IMR-90 (cell line): Measurements from ENCODE around the gene NTSR1. TPM values are rescaled to one million over a fixed set of nuclear protein-coding genes. Genes with fewer than 3 reads are reported as not detected.

Source experiments
- ATAC-seq: fragments of 200-7000 bp; cut with Tn5 transposase; 2 replicates; pipeline ENCODE4 v1.9.1; 2020; ENCODE audit warnings: low read depth, mild to moderate bottlenecking, moderate library complexity
- BruUV-seq: library from RNA; stranded (reverse); fragments of 400-500 nt; replicated peaks from 2 replicates; lab custom pipeline; 2021; lab: Mats Ljungman, UMichigan
- CTCF ChIA-PET: fragments of 300-600 bp; formaldehyde crosslinking; extraction: SDS; loops from one replicate; lab custom pipeline; 2021; ENCODE audit warnings: antibody characterized with exemption; lab: Yijun Ruan, JAX
- POLR2A ChIA-PET: fragments of 300-600 bp; sonication (Branson Sonifier 250); formaldehyde crosslinking; loops from one replicate; lab custom pipeline; 2022; ENCODE audit warnings: antibody characterized with exemption; ENCODE audit not compliant: unreplicated experiment; lab: Charles Lee
- DNase-seq: peaks from one replicate; pipeline ENCODE4 v3.0.0; 2013
- H2AFZ ChIP-seq: replicated peaks from 2 replicates; pipeline ENCODE3; 2013; ENCODE audit warnings: low read length, mild to moderate bottlenecking; ENCODE audit not compliant: poor library complexity
- H2AK5ac ChIP-seq: 2 replicates; pipeline ENCODE4 v1.6.1; 2013; ENCODE audit warnings: low read depth, low read length, inconsistent platforms
- H2AK9ac ChIP-seq: replicated peaks from 2 replicates; pipeline ENCODE3; 2013; ENCODE audit warnings: mild to moderate bottlenecking, low read depth, low read length, moderate library complexity; ENCODE audit not compliant: poor library complexity
- H2BK120ac ChIP-seq: 2 replicates; pipeline ENCODE4 v1.6.1; 2013; ENCODE audit warnings: low read depth, low read length, inconsistent platforms
- H2BK15ac ChIP-seq: 3 replicates; pipeline ENCODE4 v1.6.1; 2013; ENCODE audit warnings: low read depth, low read length, inconsistent platforms
- H2BK20ac ChIP-seq: 2 replicates; pipeline ENCODE4 v1.6.1; 2013; ENCODE audit warnings: low read depth, mild to moderate bottlenecking, inconsistent platforms, low read length, moderate library complexity
- H2BK5ac ChIP-seq: 2 replicates; pipeline ENCODE4 v1.6.1; 2013; ENCODE audit warnings: mild to moderate bottlenecking, low read depth, low read length, inconsistent platforms; ENCODE audit not compliant: poor library complexity, severe bottlenecking
- H3K14ac ChIP-seq: replicated peaks from 2 replicates; pipeline ENCODE4 v1.6.1; 2013; ENCODE audit warnings: low read depth, low read length, inconsistent platforms
- H3K18ac ChIP-seq: 2 replicates; pipeline ENCODE4 v1.6.1; 2013; ENCODE audit warnings: low read depth, low read length, control low read depth
- H3K23ac ChIP-seq: 2 replicates; pipeline ENCODE4 v1.6.1; 2013; ENCODE audit warnings: low read depth, low read length, inconsistent platforms
- H3K27ac ChIP-seq: 2 replicates; pipeline ENCODE4 v1.5.1; 2013; ENCODE audit warnings: mild to moderate bottlenecking, control low read depth, low read length; ENCODE audit not compliant: insufficient read depth
- H3K27me3 ChIP-seq: 2 replicates; pipeline ENCODE4 v1.6.1; 2013; ENCODE audit warnings: low read length; ENCODE audit not compliant: control insufficient read depth, insufficient read depth
- H3K36me3 ChIP-seq: 2 replicates; pipeline ENCODE4 v1.6.1; 2013; ENCODE audit warnings: low read length, mixed read lengths; ENCODE audit not compliant: control insufficient read depth, insufficient read depth
- H3K4ac ChIP-seq: 2 replicates; pipeline ENCODE4 v1.6.1; 2013; ENCODE audit warnings: low read depth, low read length, inconsistent platforms
- H3K4me1 ChIP-seq: 2 replicates; pipeline ENCODE4 v1.6.1; 2013; ENCODE audit warnings: low read length, mixed read lengths; ENCODE audit not compliant: control insufficient read depth, insufficient read depth
- H3K4me2 ChIP-seq: 2 replicates; pipeline ENCODE4 v1.6.1; 2013; ENCODE audit warnings: low read depth, mild to moderate bottlenecking, control low read depth, low read length, moderate library complexity
- H3K4me3 ChIP-seq: 2 replicates; pipeline ENCODE4 v1.5.1; 2013; ENCODE audit warnings: low read depth, mild to moderate bottlenecking, control low read depth, low read length, moderate library complexity; ENCODE audit not compliant: insufficient read depth
- H3K56ac ChIP-seq: 2 replicates; pipeline ENCODE4 v1.6.1; 2013; ENCODE audit warnings: low read length, inconsistent platforms; ENCODE audit not compliant: insufficient read depth; ENCODE audit errors: extremely low read depth
- H3K79me1 ChIP-seq, 2 experiments: 2 replicates each; pipeline ENCODE4 v1.6.1; 2013; ENCODE audit warnings: low read length in 2 of 2, inconsistent platforms in 1 of 2, low read depth in 1 of 2
- H3K9ac ChIP-seq: 2 replicates; pipeline ENCODE4 v1.6.1; 2013; ENCODE audit warnings: low read depth, low read length, control low read depth
- H3K9me1 ChIP-seq: 2 replicates; pipeline ENCODE4 v1.6.1; 2013; ENCODE audit warnings: low read length, inconsistent platforms; ENCODE audit not compliant: insufficient read depth
- H3K9me3 ChIP-seq: 2 replicates; pipeline ENCODE4 v1.6.1; 2013; ENCODE audit warnings: low read length; ENCODE audit not compliant: control insufficient read depth, insufficient read depth
- H4K20me1 ChIP-seq: 2 replicates; pipeline ENCODE4 v1.6.1; 2013; ENCODE audit warnings: low read length, inconsistent platforms; ENCODE audit not compliant: insufficient read depth
- H4K5ac ChIP-seq: 2 replicates; pipeline ENCODE4 v1.6.1; 2013; ENCODE audit warnings: mild to moderate bottlenecking, low read depth, low read length, control low read depth
- H4K8ac ChIP-seq, 2 experiments: 2 replicates each; pipeline ENCODE4 v1.6.1; 2013; ENCODE audit warnings: low read depth in 2 of 2, low read length in 2 of 2, control low read depth in 1 of 2, inconsistent platforms in 1 of 2
- H4K91ac ChIP-seq: 2 replicates; pipeline ENCODE4 v1.6.1; 2013; ENCODE audit warnings: low read depth, low read length, inconsistent platforms; ENCODE audit not compliant: insufficient read depth
- BHLHE40 ChIP-seq: fragments of 150-350 bp; IDR thresholded peaks from 2 replicates; pipeline ENCODE4 v1.6.1; 2016; ENCODE audit warnings: mild to moderate bottlenecking, low read depth, low read length
- CHD1 ChIP-seq: IDR thresholded peaks from 2 replicates; pipeline ENCODE4 v1.6.1; 2012; ENCODE audit warnings: low read depth, low read length, improper control_type of control experiment
- FOS ChIP-seq: fragments of 150-350 bp; IDR thresholded peaks from 2 replicates; pipeline ENCODE4 v1.6.1; 2016; ENCODE audit warnings: low read depth, low read length
- RCOR1 ChIP-seq: IDR thresholded peaks from 2 replicates; pipeline ENCODE4 v1.6.1; 2012; ENCODE audit warnings: mild to moderate bottlenecking, low read length, improper control_type of control experiment; ENCODE audit not compliant: insufficient replicate concordance
- RFX5 ChIP-seq: IDR thresholded peaks from 2 replicates; pipeline ENCODE4 v1.8.0; 2012; ENCODE audit warnings: low read depth, mild to moderate bottlenecking, low read length, moderate library complexity
- WGBS, 2 experiments: methylation state at CpG; one replicate each; pipeline versions ENCODE4 v1.1.5 to v1.1.7; 2013; ENCODE audit warnings: missing lambda C conversion rate in 2 of 2; ENCODE audit not compliant: insufficient read length in 1 of 2; ENCODE audit errors: extremely low coverage in 2 of 2; 5-methylcytosine and 5-hydroxymethylcytosine counted together
- dilution Hi-C: fragments of 300-500 bp; cut with HindIII; formaldehyde crosslinking; loops from one replicate; pipeline ENCODE4 v1.14.3; 2018; ENCODE audit warnings: low sequenced_read_pairs; ENCODE audit not compliant: unreplicated experiment
- in situ Hi-C: fragments of 300-500 bp; cut with MboI; formaldehyde crosslinking; loops from 3 replicates; pipeline ENCODE4 v1.14.3; 2019; ENCODE audit warnings: low sequenced_read_pairs, inconsistent platforms, mixed read lengths
- intact Hi-C: fragments of 100-400 bp; cut with micrococcal nuclease; formaldehyde crosslinking; loops from 2 replicates; pipeline ENCODE4 v1.10.0; 2022
- polyA plus RNA-seq, 3 experiments: library from polyadenylated mRNA; depleted of rRNA; stranded (reverse); fragments of >200 nt; gene quantifications; 2 replicates each; pipeline ENCODE4 v1.2.3, GENCODE V29; 2012; ENCODE audit warnings: low replicate concordance in 1 of 3
- total RNA-seq: library from RNA; depleted of rRNA; stranded (reverse); fragments of >200 nt; gene quantifications from 2 replicates; pipeline ENCODE4 v1.2.3, GENCODE V29; 2012
- TF ChIP-seq, protein P1 (sequence below): fragments of 150-350 bp; IDR thresholded peaks from 2 replicates; pipeline ENCODE4 v1.6.1; 2017; ENCODE audit warnings: mild to moderate bottlenecking, antibody characterized with exemption, low read length, low read depth

Gene NTSR1
- total and polyA plus RNA-seq, 2 of the 4 experiments (the other 2 are of a cell fraction) = 0.54 to 1.8 TPM

DNA sequence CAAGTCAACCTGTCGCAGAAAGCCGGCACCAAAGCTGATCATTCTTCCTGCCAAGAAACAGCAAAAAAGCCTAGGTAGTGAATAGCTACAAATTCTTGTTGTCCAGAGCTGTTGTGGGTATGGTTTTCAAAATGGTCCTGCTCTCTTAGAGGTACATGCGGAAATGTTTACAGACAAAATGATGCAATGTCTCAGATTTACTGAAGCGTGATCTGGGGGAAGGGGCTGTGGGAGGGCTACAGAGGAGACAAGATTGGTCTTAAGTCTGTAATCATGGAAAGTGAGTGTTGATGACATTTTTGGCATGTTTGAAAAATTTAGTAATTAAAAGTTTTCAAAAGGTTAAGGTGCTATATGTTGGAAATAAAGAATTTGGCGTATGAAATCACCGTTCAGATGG is 6.2 kb downstream of the NTSR1 start:
- no peak overlapping the region for H3K4ac ChIP-seq
- TF ChIP-seq RCOR1 (no peak), CHD1 (no peak), RFX5 (no peak), FOS (no peak), BHLHE40 (no peak)
- TF ChIP-seq, protein P1, sequence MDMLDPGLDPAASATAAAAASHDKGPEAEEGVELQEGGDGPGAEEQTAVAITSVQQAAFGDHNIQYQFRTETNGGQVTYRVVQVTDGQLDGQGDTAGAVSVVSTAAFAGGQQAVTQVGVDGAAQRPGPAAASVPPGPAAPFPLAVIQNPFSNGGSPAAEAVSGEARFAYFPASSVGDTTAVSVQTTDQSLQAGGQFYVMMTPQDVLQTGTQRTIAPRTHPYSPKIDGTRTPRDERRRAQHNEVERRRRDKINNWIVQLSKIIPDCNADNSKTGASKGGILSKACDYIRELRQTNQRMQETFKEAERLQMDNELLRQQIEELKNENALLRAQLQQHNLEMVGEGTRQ = no peak
- in situ Hi-C loops = no loop called here

More for the DNA sequence above, 6.2 kb downstream of the NTSR1 start:
- no peak overlapping the region for H3K27ac ChIP-seq
- no peak overlapping the region for H4K91ac ChIP-seq
- peaks cover 0 to 9% of the 10 kb centered on the region in 2 experiments; a peak in 1 of 4 replicates for H3K79me1 ChIP-seq
- DNase-seq = no peak
- no peak overlapping the region for H2BK5ac ChIP-seq
- no peak overlapping the region for H3K4me3 ChIP-seq
- H3K14ac ChIP-seq = no peak overlapping the region
- no peak overlapping the region for H3K23ac ChIP-seq
- no peak overlapping the region for H2AFZ ChIP-seq
- H4K5ac ChIP-seq = no peak overlapping the region
- WGBS, 2 experiments = 93% methylated on average over 3 of the region's 6 CpGs; no CpG with 5 or more reads in 1 of the 2 experiments
- peaks cover 16% of the 10 kb centered on the region; the same call in 1 of the 2 replicates for H3K27me3 ChIP-seq
- H3K9ac ChIP-seq = no peak overlapping the region
- H3K9me3 ChIP-seq = 0 out of 2 replicates have a peak, but pooled peaks cover 1% of the 10 kb centered on the region
- H2BK20ac ChIP-seq = no peak overlapping the region
- no peak overlapping the region for H4K8ac ChIP-seq
- POLR2A ChIA-PET = no interaction called here
- no peak overlapping the region for H3K18ac ChIP-seq
- CTCF ChIA-PET = no interaction called here
- no peak overlapping the region for H2AK9ac ChIP-seq
- 0 out of 2 replicates have a peak, but pooled peaks cover 2% of the 10 kb centered on the region for H4K20me1 ChIP-seq
- no peak overlapping the region for H2BK15ac ChIP-seq
- H2BK120ac ChIP-seq = no peak overlapping the region
- no peak overlapping the region for H3K56ac ChIP-seq
- H2AK5ac ChIP-seq = no peak overlapping the region
- no TSS peak for BruUV-seq
- H3K9me1 ChIP-seq = no peaks in the 10 kb centered on the region
- no peak overlapping the region for H3K4me2 ChIP-seq
- ATAC-seq = no peak
- no peaks in the 10 kb centered on the region for H3K36me3 ChIP-seq
- intact Hi-C loops (no loop called here), dilution Hi-C loops (no loop called here)
- H3K4me1 ChIP-seq = peaks cover 8% of the 10 kb centered on the region; the same call in 1 of the 2 replicates
